ENCODE results near the gene NDUFS2. TPM values are rescaled to one million over a fixed set of nuclear protein-coding genes. Genes with fewer than 3 reads are reported as not detected.

The NDUFS2 gene
- total RNA-seq, 4 donors from 2014 or later: 93.4 to 121 (median 100) TPM

DNA sequence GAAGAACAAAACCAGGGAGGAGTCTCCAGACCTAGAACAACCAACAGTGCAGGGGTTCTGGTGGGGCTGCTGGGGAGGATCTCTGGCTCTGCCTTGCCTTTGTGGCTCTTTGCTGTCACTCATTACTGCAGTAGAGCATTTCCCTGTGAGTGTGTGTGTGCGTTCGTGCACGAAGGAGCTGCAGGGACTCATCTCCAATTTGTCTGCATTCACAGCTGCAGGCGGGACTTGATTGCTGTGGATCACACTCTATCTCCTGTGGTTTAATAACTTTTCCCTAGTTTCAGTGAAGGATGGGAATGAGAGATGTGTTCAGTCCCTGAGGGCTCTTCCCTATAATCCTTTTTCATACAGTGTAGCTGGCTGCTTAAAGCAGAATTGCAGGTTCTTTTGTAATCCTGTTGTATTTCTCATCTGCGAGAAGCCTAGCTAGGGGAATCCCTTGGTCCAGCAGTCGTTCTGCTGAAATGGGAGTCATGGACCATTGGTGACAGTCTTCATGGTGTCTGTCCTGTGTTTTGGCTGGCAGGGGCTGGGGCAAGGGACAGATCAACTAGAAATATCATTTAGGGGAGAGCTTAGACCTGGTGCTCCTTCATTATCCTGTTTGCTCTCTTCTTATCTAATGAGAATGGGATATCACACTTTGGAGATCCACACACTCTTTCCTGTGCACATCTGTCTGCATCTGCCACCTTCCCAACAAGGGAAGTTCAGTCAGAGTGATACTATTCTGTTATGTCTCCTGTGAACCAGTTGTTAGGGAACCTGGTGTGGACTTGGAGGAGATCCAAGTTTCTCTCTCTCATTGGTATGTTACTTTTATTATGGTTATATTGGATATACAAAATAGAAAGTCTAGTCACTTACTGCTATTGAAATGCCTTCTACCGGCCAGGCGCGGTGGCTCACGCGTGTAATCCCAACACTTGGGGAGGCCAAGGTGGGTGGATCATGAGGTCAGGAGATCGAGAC is 59.4 kb downstream of the NDUFS2 start:
- no peak for TF ChIP-seq POLR2A (IDR thresholded peaks at IDR 0.05)
- no peak for TF ChIP-seq POLR2AphosphoS5 (IDR thresholded peaks at IDR 0.05)
- TF ChIP-seq, protein P1, sequence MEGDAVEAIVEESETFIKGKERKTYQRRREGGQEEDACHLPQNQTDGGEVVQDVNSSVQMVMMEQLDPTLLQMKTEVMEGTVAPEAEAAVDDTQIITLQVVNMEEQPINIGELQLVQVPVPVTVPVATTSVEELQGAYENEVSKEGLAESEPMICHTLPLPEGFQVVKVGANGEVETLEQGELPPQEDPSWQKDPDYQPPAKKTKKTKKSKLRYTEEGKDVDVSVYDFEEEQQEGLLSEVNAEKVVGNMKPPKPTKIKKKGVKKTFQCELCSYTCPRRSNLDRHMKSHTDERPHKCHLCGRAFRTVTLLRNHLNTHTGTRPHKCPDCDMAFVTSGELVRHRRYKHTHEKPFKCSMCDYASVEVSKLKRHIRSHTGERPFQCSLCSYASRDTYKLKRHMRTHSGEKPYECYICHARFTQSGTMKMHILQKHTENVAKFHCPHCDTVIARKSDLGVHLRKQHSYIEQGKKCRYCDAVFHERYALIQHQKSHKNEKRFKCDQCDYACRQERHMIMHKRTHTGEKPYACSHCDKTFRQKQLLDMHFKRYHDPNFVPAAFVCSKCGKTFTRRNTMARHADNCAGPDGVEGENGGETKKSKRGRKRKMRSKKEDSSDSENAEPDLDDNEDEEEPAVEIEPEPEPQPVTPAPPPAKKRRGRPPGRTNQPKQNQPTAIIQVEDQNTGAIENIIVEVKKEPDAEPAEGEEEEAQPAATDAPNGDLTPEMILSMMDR (IDR thresholded peaks at IDR 0.05): no peak
- TF ChIP-seq EP300 (IDR thresholded peaks at IDR 0.05): no peak
- Histone ChIP-seq H3K4me3 (no peak overlapping the region), H3K27ac (peak overlapping the region in 2 of 4 donors; percentile 0 to 20), H3K27me3 (peaks cover 46% of the 10 kb centered on the region), H3K4me1 (peaks cover 0 to 48% (median 14%) of the 10 kb centered on the region in 3 donors), H3K9me3 (peaks cover 0 to 12% (median 0%) of the 10 kb centered on the region in 3 donors), H3K36me3 (no peaks in the 10 kb centered on the region)
- 43 to 59% methylated on average over 5 to 7 of the region's 12 CpGs for WGBS, 2 donors (ENCODE audit: low coverage in 1 of 2)
- no peak for ATAC-seq

Other genes with a start within 250 kb of the NDUFS2 start
- gene ITLN2, start 247.6 kb upstream of the NDUFS2 start, total RNA-seq: not detected
- gene F11R, start 181.2 kb upstream of the NDUFS2 start, total RNA-seq: 10 to 100 TPM in 1 of 4 donors, 1 to 10 TPM in 3; 4.5 to 28.2 (median 9.9) TPM
- gene TSTD1, start 163.4 kb upstream of the NDUFS2 start, total RNA-seq: 10 to 100 TPM; 18.1 to 52.1 (median 29.4) TPM
- gene USF1, start 156.4 kb upstream of the NDUFS2 start, total RNA-seq: 10 to 100 TPM; 50.9 to 79.4 (median 60.5) TPM
- gene ARHGAP30, start 132.5 kb upstream of the NDUFS2 start, total RNA-seq: 10 to 100 TPM in 1 of 4 donors, 1 to 10 TPM in 3; 1.9 to 11.6 (median 4.4) TPM
- gene NECTIN4, start 112.8 kb upstream of the NDUFS2 start, total RNA-seq: 1 to 10 TPM in 1 of 4 donors, under 1 TPM in 1, not detected in 2; 0.27 to 1.9 TPM
- gene KLHDC9, start 104.0 kb upstream of the NDUFS2 start, total RNA-seq: 10 to 100 TPM in 2 of 4 donors, 1 to 10 TPM in 2; 3.5 to 22.6 (median 8.6) TPM
- 10 to 100 TPM; 26.2 to 40.8 (median 31.4) TPM for gene PFDN2, start 84.3 kb upstream of the NDUFS2 start, total RNA-seq
- gene NIT1, start 84.3 kb upstream of the NDUFS2 start, total RNA-seq: 10 to 100 TPM; 30.4 to 61.9 (median 32.8) TPM
- 10 to 100 TPM; 34.2 to 54.4 (median 41.7) TPM for gene DEDD, start 69.7 kb upstream of the NDUFS2 start, total RNA-seq
- gene UFC1, start 48.4 kb upstream of the NDUFS2 start, total RNA-seq: 10 to 100 TPM; 60.5 to 83.7 (median 72.8) TPM
- gene USP21, start 42.9 kb upstream of the NDUFS2 start, total RNA-seq: 10 to 100 TPM in 3 of 4 donors, 1 to 10 TPM in 1; 10.0 to 27.6 (median 14.7) TPM
- 10 to 100 TPM; 10.5 to 27.4 (median 17.6) TPM for gene PPOX, start 35.9 kb upstream of the NDUFS2 start, total RNA-seq
- 10 to 100 TPM; 14.8 to 26.4 (median 19.5) TPM for gene B4GALT3, start 24.9 kb upstream of the NDUFS2 start, total RNA-seq
- gene ADAMTS4, start 3.3 kb upstream of the NDUFS2 start, total RNA-seq: 10 to 100 TPM in 1 of 4 donors, 1 to 10 TPM in 3; 3.7 to 60.6 (median 6.7) TPM
- gene FCER1G, start 12.9 kb downstream of the NDUFS2 start, total RNA-seq: 10 to 100 TPM in 3 of 4 donors, 1 to 10 TPM in 1; 6.4 to 74.6 (median 52.0) TPM
- gene APOA2, start 21.3 kb downstream of the NDUFS2 start, total RNA-seq: not detected
- gene TOMM40L, start 23.7 kb downstream of the NDUFS2 start, total RNA-seq: 10 to 100 TPM in 3 of 4 donors, 1 to 10 TPM in 1; 9.3 to 24.3 (median 14.0) TPM
- gene NR1I3, start 35.8 kb downstream of the NDUFS2 start, total RNA-seq: not detected
- 10 to 100 TPM in 1 of 4 donors, 1 to 10 TPM in 3; 1.6 to 13.8 (median 5.7) TPM for gene PCP4L1, start 56.4 kb downstream of the NDUFS2 start, total RNA-seq
- 10 to 100 TPM in 2 of 4 donors, 1 to 10 TPM in 2; 5.3 to 18.7 (median 9.4) TPM for gene MPZ, start 107.6 kb downstream of the NDUFS2 start, total RNA-seq
- gene SDHC, start 112.0 kb downstream of the NDUFS2 start, total RNA-seq: 10 to 100 TPM in 3 of 4 donors, 1 to 10 TPM in 1; 7.5 to 59.1 (median 37.2) TPM
- not detected for gene CFAP126, start 165.5 kb downstream of the NDUFS2 start, total RNA-seq